MCF 10A (cell line): ENCODE results near the gene MICA. TPM values are rescaled to one million over a fixed set of nuclear protein-coding genes. Genes with fewer than 3 reads are reported as not detected.
"Not testable (repeated sequence)": the region's sequence is repeated elsewhere in the genome, so short reads cannot be mapped to it uniquely, and the experiment has no call there.

Experiments used
- BruUV-seq: library from RNA; stranded (reverse); fragments of 400-500 nt; replicated peaks from 2 replicates; lab custom pipeline; 2021; lab: Mats Ljungman, UMichigan
- CTCF ChIA-PET: fragments of 300-600 bp; sonication (Branson Sonifier 250); formaldehyde crosslinking; extraction: SDS; loops from one replicate; lab custom pipeline; 2021; ENCODE audit warnings: antibody characterized with exemption, inconsistent platforms; lab: Yijun Ruan, JAX
- POLR2A ChIA-PET: fragments of 300-600, 350-650 bp; sonication (Branson Sonifier 250); formaldehyde crosslinking; extraction: SDS; loops from one replicate; lab custom pipeline; 2020; ENCODE audit warnings: antibody characterized with exemption, inconsistent platforms; lab: Yijun Ruan, JAX
- DNase-seq: peaks from one replicate; pipeline ENCODE4 v3.0.0-alpha.2; 2018; ENCODE audit not compliant: unreplicated experiment
- H3K27ac Mint-ChIP-seq: one replicate; pipeline ENCODE4 v1.8.0; 2022; ENCODE audit warnings: mild to moderate bottlenecking, low read depth, mixed read lengths; ENCODE audit not compliant: unreplicated experiment
- H3K27me3 Mint-ChIP-seq: one replicate; pipeline ENCODE4 v1.8.0; 2022; ENCODE audit warnings: mixed read lengths; ENCODE audit not compliant: insufficient read depth, unreplicated experiment
- H3K36me3 Mint-ChIP-seq: one replicate; pipeline ENCODE4 v1.8.0; 2022; ENCODE audit warnings: mild to moderate bottlenecking, moderate library complexity, mixed read lengths; ENCODE audit not compliant: insufficient read depth, unreplicated experiment
- H3K4me1 Mint-ChIP-seq: one replicate; pipeline ENCODE4 v1.8.0; 2022; ENCODE audit warnings: mixed read lengths; ENCODE audit not compliant: insufficient read depth, unreplicated experiment
- H3K4me3 Mint-ChIP-seq: one replicate; pipeline ENCODE4 v1.8.0; 2022; ENCODE audit warnings: mild to moderate bottlenecking, moderate library complexity, mixed read lengths; ENCODE audit not compliant: unreplicated experiment
- H3K9me3 Mint-ChIP-seq: one replicate; pipeline ENCODE4 v1.8.0; 2022; ENCODE audit warnings: mixed read lengths; ENCODE audit not compliant: unreplicated experiment
- CTCF ChIP-seq: fragments of 200-600 bp; IDR thresholded peaks from one replicate; pipeline ENCODE4 v1.8.0; 2022; ENCODE audit warnings: antibody characterized with exemption, mild to moderate bottlenecking; ENCODE audit not compliant: unreplicated experiment
- intact Hi-C: fragments of 100-400 bp; cut with micrococcal nuclease; formaldehyde crosslinking; loops from 2 replicates; pipeline ENCODE4 v1.14.1; 2022
- total RNA-seq: library from RNA; stranded (reverse); gene quantifications from 2 replicates; pipeline ENCODE4 v1.2.3, GENCODE V29; 2022

Gene MICA
- total RNA-seq, 1 experiment from 2014 or later, result 18.0 TPM

DNA sequence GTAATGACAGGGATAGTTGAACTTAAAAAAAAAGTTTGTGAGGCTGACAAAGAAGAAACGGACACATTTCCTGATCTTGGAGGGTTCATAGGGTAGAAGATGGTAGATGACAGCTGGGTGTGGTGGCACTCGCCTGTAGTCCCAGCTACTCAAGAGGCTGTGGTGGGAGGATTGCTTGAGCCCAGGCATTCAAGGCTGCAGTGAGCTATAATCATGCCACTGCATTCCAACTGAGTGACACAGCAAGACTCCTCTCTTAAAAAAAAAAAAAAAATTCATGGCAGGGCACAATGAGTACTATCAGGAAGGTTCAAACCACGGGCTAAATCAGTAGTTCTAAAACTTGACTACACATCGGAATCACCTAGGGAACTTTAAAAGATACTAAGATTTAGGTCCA, 2.0 kb upstream of the MICA start:
- no peak for TF ChIP-seq CTCF
- peak; percentile 71 for DNase-seq
- CTCF ChIA-PET, result interaction anchor here (0.6 to 1.9 kb wide), 4 partner anchors 41 to 512 kb away, joined by 3 to 5 read pairs (median 4); no protein-coding TSS in a partner anchor
- no TSS peak for BruUV-seq
- intact Hi-C loops, result loop anchor here (2.0 kb wide), 1 partner anchor 91 kb away; no protein-coding TSS in a partner anchor
- H3K4me3 Mint-ChIP-seq, result peak overlapping the region; percentile 73
- H3K27ac Mint-ChIP-seq, result peak overlapping the region; percentile 83
- H3K36me3 Mint-ChIP-seq, result peaks cover 16% of the 10 kb centered on the region
- POLR2A ChIA-PET, result interaction anchor here (0.6 to 3.4 kb wide), 16 partner anchors 22 to 1896 kb away, joined by 3 to 48 read pairs (median 4); partner anchors contain the start of genes DDX39B, MICB, NRM and PSORS1C1
- no peaks in the 10 kb centered on the region for H3K9me3 Mint-ChIP-seq
- no peaks in the 10 kb centered on the region for H3K27me3 Mint-ChIP-seq
- H3K4me1 Mint-ChIP-seq, result peaks cover 36% of the 10 kb centered on the region

- CTCF ChIA-PET, result interaction anchor here (0.7 to 1.9 kb wide), 5 partner anchors 40 to 140 kb away, joined by 3 to 8 read pairs (median 4); no protein-coding TSS in a partner anchor
- intact Hi-C loops, result no loop called here
- TF ChIP-seq CTCF, result no peak
- Mint-ChIP-seq H3K4me1 (peaks cover 43% of the 10 kb centered on the region), H3K27ac (peak overlapping the region; percentile 79), H3K36me3 (peaks cover 19% of the 10 kb centered on the region), H3K9me3 (no peaks in the 10 kb centered on the region), H3K27me3 (no peaks in the 10 kb centered on the region), H3K4me3 (peak overlapping the region; percentile 73)
- no TSS peak for BruUV-seq
- POLR2A ChIA-PET, result interaction anchor here (0.6 to 3.4 kb wide), 8 partner anchors 14 to 788 kb away, joined by 3 to 48 read pairs (median 4); partner anchors contain the start of genes DDX39B and MICB
- peak; percentile 57 for DNase-seq
These were observed 792 bp upstream of the MICA start for GRCh38 chr6:31402324-31403282.

DNA sequence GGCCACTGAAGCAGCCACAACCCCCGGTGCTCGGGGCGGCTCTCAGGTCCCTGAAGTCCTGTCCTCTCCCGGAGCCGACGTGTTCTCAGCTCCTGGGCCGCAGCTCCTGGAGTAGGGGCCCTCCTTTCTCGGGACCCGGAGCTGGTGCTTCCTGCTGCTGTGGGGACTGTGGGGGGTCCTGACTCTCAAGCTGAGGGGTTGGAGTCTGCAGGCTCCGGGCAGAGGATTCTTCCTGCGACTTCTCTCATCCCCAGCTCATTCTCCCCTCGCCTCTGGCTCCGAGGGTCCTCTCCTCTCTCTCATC, 618 bp downstream of the MICA start:
- BruUV-seq, H3K27me3 Mint-ChIP-seq, intact Hi-C loops, DNase-seq, H3K9me3 Mint-ChIP-seq: not testable (repeated sequence)
- CTCF ChIA-PET, result interaction anchor here (0.6 to 1.4 kb wide), 2 partner anchors 31 to 38 kb away, joined by 3 to 8 read pairs; no protein-coding TSS in a partner anchor
- Mint-ChIP-seq H3K27ac (peak overlapping the region; percentile 79), H3K4me1 (peaks cover 48% of the 10 kb centered on the region), H3K36me3 (peaks cover 23% of the 10 kb centered on the region), H3K4me3 (peak overlapping the region; percentile 73)
- POLR2A ChIA-PET, result interaction anchor here (0.7 to 1.9 kb wide), 5 partner anchors 10 to 246 kb away, joined by 3 to 8 read pairs (median 4); partner anchors contain the start of genes CCHCR1, DDX39B and MICB

DNA sequence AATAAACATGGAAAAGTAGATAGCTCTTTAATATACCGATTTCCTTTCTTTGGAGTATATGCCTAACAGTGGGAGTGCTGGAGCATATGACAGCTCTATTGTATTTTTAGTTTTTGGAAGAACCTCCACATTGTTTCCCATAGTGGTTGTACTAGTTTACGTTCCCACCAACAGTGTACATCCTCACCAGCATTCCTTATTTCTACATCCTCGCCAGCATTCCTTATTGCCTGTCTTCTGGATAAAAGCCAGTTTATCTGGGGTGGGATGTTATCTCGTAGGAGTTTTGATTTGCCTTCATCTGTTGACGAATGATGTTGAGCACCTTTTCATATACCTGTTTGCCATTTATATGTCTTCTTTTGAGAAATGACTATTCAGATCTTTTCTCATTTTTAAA, 2.6 kb downstream of the MICA start:
- intact Hi-C loops, result no loop called here
- BruUV-seq, result TSS peak; percentile 3
- CTCF ChIA-PET, result no interaction called here
- H3K9me3 Mint-ChIP-seq, result no peaks in the 10 kb centered on the region
- POLR2A ChIA-PET, result interaction anchor here (0.7 to 1.2 kb wide), 2 partner anchors 9 to 83 kb away, joined by 3 read pairs; no protein-coding TSS in a partner anchor
- peak overlapping the region; percentile 73 for H3K4me3 Mint-ChIP-seq
- peak overlapping the region; percentile 63 for H3K27ac Mint-ChIP-seq
- DNase-seq, result no peak
- H3K36me3 Mint-ChIP-seq, result peaks cover 16% of the 10 kb centered on the region
- H3K27me3 Mint-ChIP-seq, result no peaks in the 10 kb centered on the region
- peaks cover 48% of the 10 kb centered on the region for H3K4me1 Mint-ChIP-seq
- TF ChIP-seq CTCF, result no peak
